HepG2 (cell line): Measurements from ENCODE around the gene B3GAT3. TPM values are rescaled to one million over a fixed set of nuclear protein-coding genes. Genes with fewer than 3 reads are reported as not detected.

ENCODE experiments used
- ASH2L ChIP-seq: fragments of 300-600, 200-600 bp; sonication (generic); IDR thresholded peaks from 2 replicates; pipeline ENCODE4 v1.7.0; 2017; ENCODE audit warnings: low read depth, mild to moderate bottlenecking, moderate library complexity, mixed read lengths, low read length; ENCODE audit not compliant: insufficient read length
- HIVEP1 ChIP-seq: sonication (generic); formaldehyde crosslinking; IDR thresholded peaks from 2 replicates; pipeline ENCODE4 v1.4.0; 2020; ENCODE audit warnings: mild to moderate bottlenecking, missing genetic modification reagents
- KDM5A ChIP-seq: fragments of 200-600 bp; sonication (generic); IDR thresholded peaks from 2 replicates; pipeline ENCODE4 v1.7.0; 2018; ENCODE audit warnings: antibody characterized with exemption, mild to moderate bottlenecking, low read length, borderline replicate concordance
- MED1 ChIP-seq: sonication (generic); formaldehyde crosslinking; IDR thresholded peaks from 2 replicates; pipeline ENCODE4 v1.4.0; 2020; ENCODE audit warnings: missing genetic modification reagents
- MED13 ChIP-seq: sonication (generic); formaldehyde crosslinking; IDR thresholded peaks from 2 replicates; pipeline ENCODE4 v1.5.0; 2020; ENCODE audit warnings: missing genetic modification reagents
- NR3C1 ChIP-seq: sonication (generic); formaldehyde crosslinking; IDR thresholded peaks from 2 replicates; pipeline ENCODE4 v1.4.0; 2020; ENCODE audit warnings: missing genetic modification reagents
- POLR2G ChIP-seq: fragments of 200-400 bp; formaldehyde crosslinking; IDR thresholded peaks from 2 replicates; pipeline ENCODE4 v1.6.1; 2018; ENCODE audit warnings: mild to moderate bottlenecking, low read depth, low read length, moderate library complexity
- PTBP1 ChIP-seq: fragments of 200-400 bp; formaldehyde crosslinking; IDR thresholded peaks from 2 replicates; pipeline ENCODE4 v1.6.1; 2018; ENCODE audit warnings: low read length, low read depth; ENCODE audit not compliant: poor library complexity, severe bottlenecking
- SIN3A ChIP-seq: IDR thresholded peaks from 2 replicates; pipeline ENCODE4 v1.6.1; 2011; ENCODE audit warnings: low read depth, mild to moderate bottlenecking, control low read depth, low read length, borderline replicate concordance
- ZBTB20 ChIP-seq: sonication (generic); formaldehyde crosslinking; IDR thresholded peaks from 2 replicates; pipeline ENCODE4 v1.8.1; 2023; ENCODE audit warnings: missing genetic modification reagents, low read depth, mild to moderate bottlenecking, borderline replicate concordance
- ZBTB7B ChIP-seq: sonication (generic); formaldehyde crosslinking; IDR thresholded peaks from 2 replicates; pipeline ENCODE4 v1.4.0; 2020; ENCODE audit warnings: missing genetic modification reagents
- ZNF709 ChIP-seq: sonication (generic); formaldehyde crosslinking; IDR thresholded peaks from 2 replicates; pipeline ENCODE4 v1.5.0; 2020; ENCODE audit warnings: mild to moderate bottlenecking, missing genetic modification reagents
- ZNF781 ChIP-seq: sonication (generic); formaldehyde crosslinking; IDR thresholded peaks from 2 replicates; pipeline ENCODE4 v1.5.1; 2020; ENCODE audit warnings: borderline replicate concordance, mild to moderate bottlenecking, missing genetic modification reagents; ENCODE audit errors: not compliant biosample characterization
- polyA plus RNA-seq, 8 experiments: library from polyadenylated mRNA; depleted of rRNA in 3 of 8; stranded (reverse) in 7 of 8; unstranded in 1 of 8; fragments of >200 nt; fragmentation: Illumina TruSeq in 4 of 8; extraction: Trizol in 4 of 8; gene quantifications; 2 replicates each; pipeline versions ENCODE4 v1.2.1 to v1.2.3, GENCODE V29; 2011 to 2016; ENCODE audit warnings: low read depth in 4 of 8, missing spikeins in 1 of 8, mixed read lengths in 1 of 8; ENCODE audit not compliant: insufficient read depth in 1 of 8
- total RNA-seq, 5 experiments: library from RNA; depleted of rRNA; stranded (reverse); fragments of >200 nt; fragmentation: Illumina TruSeq; extraction: Trizol; gene quantifications; 2 replicates each; pipeline ENCODE4 v1.2.3, GENCODE V29; 2016; ENCODE audit warnings: low read depth in 1 of 5
- TF ChIP-seq, protein P1 (sequence below), 2 experiments: sonication (generic) in 1 of 2; formaldehyde crosslinking in 1 of 2; IDR thresholded peaks; 2 replicates each; pipeline versions ENCODE4 v1.4.0 to v1.6.1; 2016 to 2020; ENCODE audit warnings: borderline replicate concordance in 1 of 2, low read depth in 1 of 2, mild to moderate bottlenecking in 1 of 2, missing genetic modification reagents in 1 of 2
- TF ChIP-seq, protein P2 (sequence below): sonication (generic); formaldehyde crosslinking; IDR thresholded peaks from 2 replicates; pipeline ENCODE4 v1.5.0; 2020; ENCODE audit warnings: mild to moderate bottlenecking, missing genetic modification reagents, moderate library complexity
- TF ChIP-seq, protein P3 (sequence below): sonication (generic); formaldehyde crosslinking; IDR thresholded peaks from 2 replicates; pipeline ENCODE4 v1.4.0; 2020; ENCODE audit warnings: missing genetic modification reagents
- TF ChIP-seq, protein P4 (sequence below): sonication (generic); formaldehyde crosslinking; IDR thresholded peaks from 2 replicates; pipeline ENCODE4 v1.5.1; 2020; ENCODE audit warnings: mild to moderate bottlenecking, moderate library complexity, missing genetic modification reagents

B3GAT3 gene
- total and polyA plus RNA-seq, 2 of the 13 experiments (the other 11 are each of a cell fraction or from before 2014, with no cell fraction given) = 21.3 to 26.1 TPM

DNA sequence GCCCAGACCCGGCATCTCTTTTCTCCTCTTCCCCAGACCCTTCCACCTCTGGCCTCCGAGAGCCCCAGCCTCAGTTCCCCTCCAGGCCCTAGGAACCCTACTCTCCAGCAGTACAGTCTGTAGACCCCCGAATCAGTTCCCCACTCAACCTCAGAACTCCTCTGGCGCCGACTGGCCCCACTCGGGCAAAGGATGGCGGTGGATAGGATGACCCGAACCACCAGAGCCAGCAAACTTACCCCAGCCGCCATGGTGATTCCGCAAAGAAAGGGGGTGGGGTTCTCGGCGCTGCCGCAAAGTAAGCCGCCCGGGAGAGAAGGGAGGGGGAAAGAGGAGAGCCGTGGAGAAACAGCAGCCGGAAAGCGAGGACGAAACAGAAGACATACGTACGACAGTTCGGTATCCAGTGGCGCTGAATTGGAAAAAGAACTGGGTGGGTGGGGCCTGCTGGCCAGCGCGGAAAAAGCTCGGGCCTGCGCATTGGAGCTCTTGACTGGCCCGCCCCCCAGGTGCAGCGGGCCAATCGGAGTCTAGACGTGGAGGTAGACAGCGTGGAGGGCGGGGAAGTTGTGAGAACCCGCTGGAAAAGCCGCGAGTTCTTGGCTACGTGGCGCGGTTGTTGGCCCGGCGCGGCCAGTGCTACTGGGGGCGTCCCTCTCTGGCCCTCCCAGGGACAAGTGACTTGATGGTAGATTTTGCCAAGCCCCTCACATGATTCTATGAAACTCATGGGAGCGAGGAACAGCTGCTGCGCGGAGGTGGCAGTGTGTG is 48.0 kb downstream of the B3GAT3 start, which contains the start of gene EEF1G (continued):
- TF ChIP-seq, protein P1, sequence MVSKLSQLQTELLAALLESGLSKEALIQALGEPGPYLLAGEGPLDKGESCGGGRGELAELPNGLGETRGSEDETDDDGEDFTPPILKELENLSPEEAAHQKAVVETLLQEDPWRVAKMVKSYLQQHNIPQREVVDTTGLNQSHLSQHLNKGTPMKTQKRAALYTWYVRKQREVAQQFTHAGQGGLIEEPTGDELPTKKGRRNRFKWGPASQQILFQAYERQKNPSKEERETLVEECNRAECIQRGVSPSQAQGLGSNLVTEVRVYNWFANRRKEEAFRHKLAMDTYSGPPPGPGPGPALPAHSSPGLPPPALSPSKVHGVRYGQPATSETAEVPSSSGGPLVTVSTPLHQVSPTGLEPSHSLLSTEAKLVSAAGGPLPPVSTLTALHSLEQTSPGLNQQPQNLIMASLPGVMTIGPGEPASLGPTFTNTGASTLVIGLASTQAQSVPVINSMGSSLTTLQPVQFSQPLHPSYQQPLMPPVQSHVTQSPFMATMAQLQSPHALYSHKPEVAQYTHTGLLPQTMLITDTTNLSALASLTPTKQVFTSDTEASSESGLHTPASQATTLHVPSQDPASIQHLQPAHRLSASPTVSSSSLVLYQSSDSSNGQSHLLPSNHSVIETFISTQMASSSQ (IDR thresholded peaks at IDR 0.05; ENCODE audit: low read depth) = no peak
- TF ChIP-seq, protein P1 (CRISPR knock-in tag; IDR thresholded peaks at IDR 0.05; ENCODE audit: borderline replicate concordance) = peak; percentile 49; the same call in 1 of the 2 replicates
- TF ChIP-seq ZBTB20 (CRISPR knock-in tag) = no peak
- no peak for TF ChIP-seq ZNF709 (CRISPR knock-in tag)
- peak; percentile 93; the same call in 1 of the 2 replicates for TF ChIP-seq KDM5A
- TF ChIP-seq ZNF781 (CRISPR knock-in tag) = no peak
- peak; percentile 93 for TF ChIP-seq POLR2G
- peak; percentile 95 for TF ChIP-seq ASH2L
- TF ChIP-seq NR3C1 (CRISPR knock-in tag) = no peak
- peak; percentile 37; the same call in 1 of the 2 replicates for TF ChIP-seq ZBTB7B (CRISPR knock-in tag)
- TF ChIP-seq, protein P2, sequence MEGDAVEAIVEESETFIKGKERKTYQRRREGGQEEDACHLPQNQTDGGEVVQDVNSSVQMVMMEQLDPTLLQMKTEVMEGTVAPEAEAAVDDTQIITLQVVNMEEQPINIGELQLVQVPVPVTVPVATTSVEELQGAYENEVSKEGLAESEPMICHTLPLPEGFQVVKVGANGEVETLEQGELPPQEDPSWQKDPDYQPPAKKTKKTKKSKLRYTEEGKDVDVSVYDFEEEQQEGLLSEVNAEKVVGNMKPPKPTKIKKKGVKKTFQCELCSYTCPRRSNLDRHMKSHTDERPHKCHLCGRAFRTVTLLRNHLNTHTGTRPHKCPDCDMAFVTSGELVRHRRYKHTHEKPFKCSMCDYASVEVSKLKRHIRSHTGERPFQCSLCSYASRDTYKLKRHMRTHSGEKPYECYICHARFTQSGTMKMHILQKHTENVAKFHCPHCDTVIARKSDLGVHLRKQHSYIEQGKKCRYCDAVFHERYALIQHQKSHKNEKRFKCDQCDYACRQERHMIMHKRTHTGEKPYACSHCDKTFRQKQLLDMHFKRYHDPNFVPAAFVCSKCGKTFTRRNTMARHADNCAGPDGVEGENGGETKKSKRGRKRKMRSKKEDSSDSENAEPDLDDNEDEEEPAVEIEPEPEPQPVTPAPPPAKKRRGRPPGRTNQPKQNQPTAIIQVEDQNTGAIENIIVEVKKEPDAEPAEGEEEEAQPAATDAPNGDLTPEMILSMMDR (CRISPR knock-in tag) = no peak; the same call in 1 of the 2 replicates
- TF ChIP-seq MED1 = no peak
- TF ChIP-seq, protein P3, sequence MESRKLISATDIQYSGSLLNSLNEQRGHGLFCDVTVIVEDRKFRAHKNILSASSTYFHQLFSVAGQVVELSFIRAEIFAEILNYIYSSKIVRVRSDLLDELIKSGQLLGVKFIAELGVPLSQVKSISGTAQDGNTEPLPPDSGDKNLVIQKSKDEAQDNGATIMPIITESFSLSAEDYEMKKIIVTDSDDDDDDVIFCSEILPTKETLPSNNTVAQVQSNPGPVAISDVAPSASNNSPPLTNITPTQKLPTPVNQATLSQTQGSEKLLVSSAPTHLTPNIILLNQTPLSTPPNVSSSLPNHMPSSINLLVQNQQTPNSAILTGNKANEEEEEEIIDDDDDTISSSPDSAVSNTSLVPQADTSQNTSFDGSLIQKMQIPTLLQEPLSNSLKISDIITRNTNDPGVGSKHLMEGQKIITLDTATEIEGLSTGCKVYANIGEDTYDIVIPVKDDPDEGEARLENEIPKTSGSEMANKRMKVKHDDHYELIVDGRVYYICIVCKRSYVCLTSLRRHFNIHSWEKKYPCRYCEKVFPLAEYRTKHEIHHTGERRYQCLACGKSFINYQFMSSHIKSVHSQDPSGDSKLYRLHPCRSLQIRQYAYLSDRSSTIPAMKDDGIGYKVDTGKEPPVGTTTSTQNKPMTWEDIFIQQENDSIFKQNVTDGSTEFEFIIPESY (CRISPR knock-in tag) = no peak
- no peak for TF ChIP-seq PTBP1
- TF ChIP-seq, protein P4, sequence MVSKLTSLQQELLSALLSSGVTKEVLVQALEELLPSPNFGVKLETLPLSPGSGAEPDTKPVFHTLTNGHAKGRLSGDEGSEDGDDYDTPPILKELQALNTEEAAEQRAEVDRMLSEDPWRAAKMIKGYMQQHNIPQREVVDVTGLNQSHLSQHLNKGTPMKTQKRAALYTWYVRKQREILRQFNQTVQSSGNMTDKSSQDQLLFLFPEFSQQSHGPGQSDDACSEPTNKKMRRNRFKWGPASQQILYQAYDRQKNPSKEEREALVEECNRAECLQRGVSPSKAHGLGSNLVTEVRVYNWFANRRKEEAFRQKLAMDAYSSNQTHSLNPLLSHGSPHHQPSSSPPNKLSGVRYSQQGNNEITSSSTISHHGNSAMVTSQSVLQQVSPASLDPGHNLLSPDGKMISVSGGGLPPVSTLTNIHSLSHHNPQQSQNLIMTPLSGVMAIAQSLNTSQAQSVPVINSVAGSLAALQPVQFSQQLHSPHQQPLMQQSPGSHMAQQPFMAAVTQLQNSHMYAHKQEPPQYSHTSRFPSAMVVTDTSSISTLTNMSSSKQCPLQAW (CRISPR knock-in tag) = peak; percentile 89
- no peak for TF ChIP-seq MED13 (CRISPR knock-in tag)
- TF ChIP-seq HIVEP1 (CRISPR knock-in tag) = 0 out of 2 replicates have a peak, but pooled peaks have one; percentile 62
- peak; percentile 59; the same call in 1 of the 2 replicates for TF ChIP-seq SIN3A
